Mucosa of rectum (tissue), 2 donors: ENCODE measurements around the gene EPHA5.
"Not testable (repeated sequence)": the region's sequence is repeated elsewhere in the genome, so short reads cannot be mapped to it uniquely, and the experiment has no call there.

Source experiments
- H3K27ac ChIP-seq, 2 donors: one replicate each; pipeline ENCODE4 v1.7.0; 2013; ENCODE audit warnings: inconsistent platforms in 2 of 2, low read depth in 2 of 2, low read length in 2 of 2
- H3K27me3 ChIP-seq, 2 donors: one replicate each; pipeline ENCODE4 v1.7.0; 2013; ENCODE audit warnings: low read length in 2 of 2; ENCODE audit not compliant: control insufficient read depth in 2 of 2, insufficient read depth in 2 of 2
- H3K36me3 ChIP-seq, 2 donors: one replicate each; pipeline ENCODE4 v1.7.0; 2013; ENCODE audit warnings: low read length in 2 of 2; ENCODE audit not compliant: control insufficient read depth in 2 of 2, insufficient read depth in 2 of 2
- H3K4me1 ChIP-seq, 2 donors: one replicate each; pipeline ENCODE4 v1.7.0; 2013; ENCODE audit warnings: low read length in 2 of 2, mild to moderate bottlenecking in 1 of 2; ENCODE audit not compliant: control insufficient read depth in 2 of 2, insufficient read depth in 2 of 2
- H3K4me3 ChIP-seq, 2 donors: one replicate each; pipeline ENCODE4 v1.7.0; 2013; ENCODE audit warnings: low read length in 2 of 2
- H3K9ac ChIP-seq, 2 donors: one replicate each; pipeline ENCODE4 v1.7.0; 2013; ENCODE audit warnings: low read length in 2 of 2, low read depth in 1 of 2, mild to moderate bottlenecking in 1 of 2
- H3K9me3 ChIP-seq, 2 donors: one replicate each; pipeline ENCODE4 v1.7.0; 2013; ENCODE audit warnings: low read length in 2 of 2; ENCODE audit not compliant: control insufficient read depth in 2 of 2
- donor health status: healthy.
- donor health status: Normal muscosa, but diverticular disease.

Gene EPHA5

DNA sequence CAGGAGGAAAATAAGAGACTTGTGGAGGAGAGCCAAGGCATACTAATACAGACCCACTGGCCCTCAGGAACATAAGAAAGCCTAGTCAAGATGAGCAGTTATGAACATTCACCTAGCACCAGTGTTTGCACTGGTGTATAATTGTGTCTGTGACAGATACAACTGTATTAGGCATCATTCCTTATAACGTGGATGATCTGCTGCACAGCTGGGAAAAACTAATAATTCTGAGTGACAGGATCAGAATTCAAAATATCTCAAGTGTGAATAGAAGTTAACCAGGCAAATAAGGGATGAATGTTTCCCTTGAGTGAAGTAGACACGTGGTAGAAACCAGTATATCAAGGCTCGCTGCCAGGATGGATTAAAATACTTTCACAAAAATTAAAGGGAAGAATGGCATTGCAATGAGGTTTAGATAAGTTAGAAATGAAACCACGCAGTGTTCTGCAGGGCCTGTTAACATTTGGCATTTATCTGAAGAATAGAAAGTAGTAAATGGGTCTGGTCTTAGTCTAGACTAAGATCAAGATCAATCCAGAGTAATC is 325.9 kb downstream of the EPHA5 start:
- Histone ChIP-seq H3K36me3 (no peaks in the 10 kb centered on the region), H3K9ac (no peak overlapping the region), H3K4me1 (no peaks in the 10 kb centered on the region), H3K9me3 (no peaks in the 10 kb centered on the region), H3K4me3 (no peak overlapping the region), H3K27ac (no peak overlapping the region), H3K27me3 (no peaks in the 10 kb centered on the region)

DNA sequence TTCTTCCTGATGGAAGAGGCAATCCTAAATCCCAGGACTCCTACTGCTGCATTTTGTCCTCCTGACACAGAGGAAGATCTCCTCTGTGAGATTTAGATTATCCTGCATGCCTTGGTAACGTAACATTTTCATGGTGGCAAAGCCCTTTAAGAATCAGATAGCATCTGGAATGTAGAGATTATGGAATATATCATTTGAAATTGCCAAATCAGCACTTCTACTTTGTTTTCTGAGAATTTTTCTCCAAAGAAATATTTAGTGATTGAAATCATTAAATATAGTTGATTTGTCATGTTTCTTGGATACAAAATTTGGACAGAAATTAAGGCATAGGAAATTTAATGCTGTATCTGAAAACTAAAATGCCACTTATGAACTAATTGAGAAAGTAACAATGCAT is 326.9 kb downstream of the EPHA5 start:
- Histone ChIP-seq H3K4me1 (no peaks in the 10 kb centered on the region), H3K36me3 (no peaks in the 10 kb centered on the region), H3K27me3 (no peaks in the 10 kb centered on the region), H3K27ac (no peak overlapping the region), H3K9me3 (no peaks in the 10 kb centered on the region), H3K4me3 (no peak overlapping the region), H3K9ac (no peak overlapping the region)

DNA sequence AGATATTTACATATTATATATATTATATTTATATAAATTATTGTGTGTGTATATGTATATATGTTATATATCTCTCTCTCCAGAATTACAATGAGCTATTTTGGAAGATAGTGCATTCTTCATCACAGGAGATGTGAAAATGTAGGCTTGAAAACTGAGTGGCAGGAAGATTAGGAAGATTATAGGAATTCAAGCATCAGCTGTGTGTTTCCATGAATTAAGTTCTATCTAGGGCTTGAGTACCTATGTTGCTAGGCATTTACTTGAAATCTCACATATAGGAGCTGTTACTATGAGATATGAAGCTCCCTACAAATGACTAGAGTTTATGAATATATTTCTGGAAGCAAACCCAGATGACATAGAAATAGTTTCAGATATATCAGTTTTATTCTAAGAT is 328.7 kb downstream of the EPHA5 start:
- Histone ChIP-seq H3K36me3 (no peaks in the 10 kb centered on the region), H3K27me3 (no peaks in the 10 kb centered on the region), H3K4me3 (no peak overlapping the region), H3K9me3 (no peaks in the 10 kb centered on the region), H3K4me1 (no peaks in the 10 kb centered on the region), H3K9ac (no peak overlapping the region), H3K27ac (no peak overlapping the region)

DNA sequence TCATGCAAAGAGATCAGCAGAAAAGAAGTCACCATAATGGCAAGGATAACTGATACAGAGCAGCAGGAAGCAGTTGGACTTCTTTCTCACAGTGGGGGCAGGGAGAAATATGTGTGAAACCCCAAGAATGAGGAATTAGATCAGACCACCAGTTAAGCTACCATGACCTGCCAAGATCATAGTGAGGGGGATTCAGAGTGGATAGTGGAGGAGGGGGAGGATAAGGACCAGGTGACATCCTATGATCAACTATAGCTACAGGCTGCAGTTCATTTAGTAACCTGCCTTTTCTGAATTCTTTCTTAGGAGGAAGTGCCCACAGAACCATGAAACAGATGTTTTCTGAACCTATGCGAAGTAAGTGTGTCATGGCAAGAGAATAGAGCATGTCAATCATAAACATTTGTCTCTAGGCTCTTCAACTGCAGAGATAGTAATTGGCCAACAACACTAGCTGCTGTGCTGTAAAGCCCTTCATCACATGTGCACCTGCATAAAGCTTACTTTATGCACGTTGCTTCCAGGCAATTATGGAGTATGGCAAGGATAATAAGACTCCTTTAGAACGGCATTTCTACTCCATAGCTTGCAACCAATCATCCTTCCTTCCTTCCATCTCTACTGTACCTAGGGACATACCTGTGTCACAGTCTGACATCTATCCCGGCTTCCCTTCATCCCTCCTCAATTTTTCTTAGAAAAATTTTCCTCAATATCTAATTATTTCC is 329.7 kb downstream of the EPHA5 start:
- H3K9ac ChIP-seq = no peak overlapping the region
- H3K9me3 ChIP-seq = no peaks in the 10 kb centered on the region
- no peaks in the 10 kb centered on the region for H3K27me3 ChIP-seq
- no peaks in the 10 kb centered on the region for H3K36me3 ChIP-seq
- no peaks in the 10 kb centered on the region for H3K4me1 ChIP-seq
- no peak overlapping the region for H3K4me3 ChIP-seq
- H3K27ac ChIP-seq = no peak overlapping the region

DNA sequence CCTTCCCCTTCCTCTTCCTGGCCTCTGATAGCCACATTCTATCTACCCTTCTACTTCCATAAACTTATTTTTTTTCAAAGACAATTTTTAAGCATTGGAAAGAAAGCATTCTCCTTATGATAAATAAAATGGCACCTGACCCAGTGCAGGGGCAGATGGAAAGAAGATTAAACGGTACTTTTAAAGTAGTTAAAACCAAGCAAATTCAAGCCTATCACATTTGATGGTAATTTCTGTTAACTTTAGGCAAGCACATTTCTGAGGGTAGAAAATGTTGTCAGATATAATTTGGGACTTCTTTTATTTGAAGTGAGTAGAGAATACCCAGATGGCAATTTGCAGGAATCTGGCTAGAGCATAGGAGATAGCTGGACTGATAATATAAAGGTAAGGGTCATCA is 332.9 kb downstream of the EPHA5 start:
- Histone ChIP-seq H3K9me3 (no peaks in the 10 kb centered on the region), H3K4me1 (no peaks in the 10 kb centered on the region), H3K27ac (no peak overlapping the region), H3K36me3 (no peaks in the 10 kb centered on the region), H3K4me3 (no peak overlapping the region), H3K9ac (no peak overlapping the region), H3K27me3 (no peaks in the 10 kb centered on the region)

DNA sequence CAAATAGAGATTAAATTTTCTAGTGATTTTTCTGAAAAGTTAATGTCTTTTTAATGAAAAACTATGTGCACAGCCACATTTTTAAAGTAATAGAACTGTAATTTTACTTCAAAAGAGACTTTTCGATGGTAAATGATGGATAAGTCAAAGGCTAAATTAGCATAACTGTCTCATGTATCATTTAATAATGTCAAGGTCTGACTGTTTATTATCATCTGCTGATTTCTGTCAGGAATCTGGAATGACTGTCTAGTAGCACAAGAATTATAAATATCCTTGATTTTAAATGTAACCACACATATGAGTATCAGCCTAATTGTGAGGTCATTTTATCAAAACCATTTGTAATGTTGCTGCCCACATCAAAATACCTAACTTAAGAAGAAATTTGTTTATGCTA is 333.8 kb downstream of the EPHA5 start:
- Histone ChIP-seq H3K9ac (no peak overlapping the region), H3K27me3 (no peaks in the 10 kb centered on the region), H3K9me3 (no peaks in the 10 kb centered on the region), H3K4me3 (no peak overlapping the region), H3K36me3 (no peaks in the 10 kb centered on the region), H3K4me1 (no peaks in the 10 kb centered on the region), H3K27ac (no peak overlapping the region)

DNA sequence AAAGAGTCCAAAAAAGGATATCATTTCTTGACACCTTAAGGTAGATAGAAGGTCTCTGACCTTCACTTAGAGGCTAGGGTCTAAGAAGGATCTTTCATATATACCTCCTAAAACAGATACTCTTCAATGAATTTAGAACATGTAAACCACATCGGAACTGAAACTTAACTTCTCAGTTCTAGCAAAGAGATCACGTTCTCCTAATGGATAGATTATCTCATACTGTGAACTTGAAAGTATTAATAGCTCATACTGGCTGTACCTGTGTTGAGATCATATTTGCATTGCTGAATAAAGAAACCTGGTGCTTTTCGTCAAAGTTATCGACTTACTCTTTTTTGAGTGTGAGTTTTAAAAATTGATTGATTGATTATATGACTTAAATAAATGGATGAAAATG is 353.8 kb downstream of the EPHA5 start:
- H3K9ac ChIP-seq = no peak overlapping the region
- no peak overlapping the region for H3K4me3 ChIP-seq
- H3K9me3 ChIP-seq = no peaks in the 10 kb centered on the region
- H3K27me3 ChIP-seq = no peaks in the 10 kb centered on the region
- no peak overlapping the region for H3K27ac ChIP-seq
- no peaks in the 10 kb centered on the region for H3K4me1 ChIP-seq
- H3K36me3 ChIP-seq = no peaks in the 10 kb centered on the region

DNA sequence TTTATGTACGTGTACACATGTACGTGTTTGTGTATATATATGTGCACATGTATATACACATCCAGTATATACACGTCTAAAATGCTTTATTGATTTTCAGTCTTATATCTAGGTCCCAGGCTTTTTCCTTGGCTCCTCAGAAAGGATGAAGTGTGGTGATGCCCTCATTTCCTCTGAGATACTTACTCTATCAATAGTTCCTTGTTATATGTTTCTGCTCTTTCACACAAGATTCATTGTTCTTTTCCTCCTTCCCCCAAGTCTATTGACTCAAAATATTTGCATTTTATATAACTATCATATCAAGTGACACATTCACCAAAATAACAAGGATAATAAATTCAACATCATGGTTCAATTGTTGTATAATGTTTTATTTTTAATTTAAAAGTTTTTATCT is 359.2 kb downstream of the EPHA5 start:
- Histone ChIP-seq H3K27me3 (no peaks in the 10 kb centered on the region), H3K4me1 (no peaks in the 10 kb centered on the region), H3K4me3 (no peak overlapping the region), H3K27ac (no peak overlapping the region), H3K9ac (no peak overlapping the region), H3K36me3 (no peaks in the 10 kb centered on the region), H3K9me3 (no peaks in the 10 kb centered on the region)

DNA sequence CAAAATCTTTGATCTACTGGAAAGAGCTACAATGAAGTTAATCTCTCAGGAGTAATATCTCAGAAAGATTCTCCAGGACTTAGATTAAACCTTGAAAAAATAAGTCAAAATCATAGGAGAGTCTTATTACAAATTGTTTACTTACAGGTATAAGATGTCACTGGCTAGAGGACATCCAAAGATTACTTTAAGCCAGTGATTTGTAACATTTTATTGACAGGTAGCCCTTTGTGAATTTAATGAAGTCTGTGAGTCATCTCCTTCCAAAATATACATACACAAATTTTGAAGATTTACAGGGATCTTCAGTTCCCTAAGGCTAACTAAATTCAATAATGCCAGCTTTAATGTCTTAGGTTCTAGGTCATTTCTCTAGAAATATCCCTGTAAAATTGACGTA is 359.7 kb downstream of the EPHA5 start:
- Histone ChIP-seq H3K9ac (no peak overlapping the region), H3K36me3 (no peaks in the 10 kb centered on the region), H3K27ac (no peak overlapping the region), H3K9me3 (no peaks in the 10 kb centered on the region), H3K4me3 (no peak overlapping the region), H3K27me3 (no peaks in the 10 kb centered on the region), H3K4me1 (no peaks in the 10 kb centered on the region)

DNA sequence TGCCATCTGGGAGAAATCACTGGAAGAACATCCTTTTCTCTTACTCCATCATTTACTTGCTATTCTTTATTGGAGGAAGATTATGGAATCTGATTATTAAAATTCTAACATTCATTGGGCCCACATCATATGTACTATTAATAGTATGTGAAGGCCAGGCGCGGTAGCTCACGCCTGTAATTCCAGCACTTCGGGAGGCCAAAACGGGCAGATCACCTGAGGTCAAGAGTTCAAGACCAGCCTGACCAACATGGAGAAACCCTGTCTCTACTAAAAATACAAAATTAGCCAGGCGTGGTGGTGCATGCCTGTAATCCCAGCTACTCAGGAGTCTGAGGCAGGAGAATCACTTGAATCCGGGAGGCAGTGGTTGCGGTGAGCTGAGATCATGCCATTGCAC is 361.7 kb downstream of the EPHA5 start:
- H3K27ac ChIP-seq, H3K4me1 ChIP-seq: not testable (repeated sequence)

More for the DNA sequence above, 361.7 kb downstream of the EPHA5 start:
- H3K27me3 ChIP-seq, H3K4me3 ChIP-seq, H3K36me3 ChIP-seq, H3K9ac ChIP-seq, H3K9me3 ChIP-seq: not testable (repeated sequence)
